HepG2 (cell line): ENCODE measurements around the gene ATP5MC2. TPM values are rescaled to one million over a fixed set of nuclear protein-coding genes. Genes with fewer than 3 reads are reported as not detected.

ENCODE experiments used
- ATAC-seq: fragments of 200-7000 bp; cut with Tn5 transposase; 3 replicates; pipeline ENCODE4 v1.9.1; 2020; ENCODE audit warnings: mild to moderate bottlenecking, moderate library complexity
- BruUV-seq: library from RNA; stranded (reverse); fragments of 400-500 nt; replicated peaks from 2 replicates; lab custom pipeline; 2021; lab: Mats Ljungman, UMichigan
- CTCF ChIA-PET: fragments of 300-600 bp; formaldehyde crosslinking; extraction: SDS; loops from one replicate; lab custom pipeline; 2021; ENCODE audit warnings: low total read pairs, inconsistent platforms, low intra/inter-chr PET ratio; lab: Yijun Ruan, JAX
- POLR2A ChIA-PET: fragments of 350-600 bp; sonication (Branson Sonifier 250); formaldehyde crosslinking; loops from one replicate; lab custom pipeline; 2020; ENCODE audit warnings: antibody characterized with exemption, inconsistent platforms; lab: Yijun Ruan, JAX
- DNase-seq: peaks from one replicate; pipeline ENCODE4 v3.0.0-alpha.2; 2015; ENCODE audit warnings: low spot score
- FAIRE-seq: peaks from 3 replicates; lab custom pipeline; 2011; peaks lifted over from hg19 to GRCh38; lab: Jason Lieb, UNC
- H2AFZ ChIP-seq: one replicate; pipeline ENCODE4 v1.6.1; 2011; ENCODE audit warnings: low read length, inconsistent platforms
- H3K27ac ChIP-seq: fragments of 300-600 bp; 3 replicates; pipeline ENCODE4 v1.8.0; 2011; ENCODE audit warnings: mixed run types, mild to moderate bottlenecking, mixed read lengths, low read length, inconsistent platforms; ENCODE audit not compliant: insufficient read depth; ENCODE audit errors: extremely low read length
- H3K27me3 ChIP-seq, 2 experiments: fragments of 200-600 bp in 1 of 2; 2 replicates in 1 of 2; 3 replicates in 1 of 2; pipeline versions ENCODE4 v1.6.0 to v1.8.0; 2011; ENCODE audit warnings: low read length in 2 of 2, mild to moderate bottlenecking in 2 of 2, moderate library complexity in 2 of 2, inconsistent platforms in 1 of 2; ENCODE audit not compliant: insufficient read depth in 2 of 2, control insufficient read depth in 1 of 2
- H3K36me3 ChIP-seq, 2 experiments: fragments of 200-600 bp in 1 of 2; replicated peaks in 1 of 2; 2 replicates in 1 of 2; 3 replicates in 1 of 2; pipeline versions ENCODE4 v1.5.1 to v1.8.0; 2011; ENCODE audit warnings: low read length in 2 of 2, inconsistent platforms in 1 of 2; ENCODE audit not compliant: insufficient read depth in 2 of 2, control insufficient read depth in 1 of 2
- H3K4me1 ChIP-seq: 2 replicates; pipeline ENCODE4 v1.5.1; 2012; ENCODE audit warnings: low read length, inconsistent platforms; ENCODE audit not compliant: insufficient read depth
- H3K4me2 ChIP-seq: 2 replicates; pipeline ENCODE4 v1.6.0; 2011; ENCODE audit warnings: low read depth, low read length, inconsistent platforms
- H3K4me3 ChIP-seq, 3 experiments: fragments of 200-600 bp in 1 of 3; sonication (generic), shearing (Covaris generic) in 1 of 3; replicated peaks in 1 of 3; 2 replicates each; pipeline ENCODE4 v1.5.1; 2011 to 2016; ENCODE audit warnings: low read length in 3 of 3, inconsistent platforms in 2 of 3, low read depth in 2 of 3, mild to moderate bottlenecking in 2 of 3, control low read depth in 1 of 3, mixed read lengths in 1 of 3; ENCODE audit not compliant: insufficient read depth in 1 of 3
- H3K79me2 ChIP-seq: one replicate; pipeline ENCODE4 v1.6.1; 2011; ENCODE audit warnings: low read length, inconsistent platforms; ENCODE audit not compliant: insufficient read depth
- H3K9ac ChIP-seq: 2 replicates; pipeline ENCODE4 v1.6.0; 2011; ENCODE audit warnings: mild to moderate bottlenecking, low read depth, low read length, inconsistent platforms; ENCODE audit not compliant: insufficient read depth
- H3K9me3 ChIP-seq: 2 replicates; pipeline ENCODE4 v1.5.1; 2012; ENCODE audit warnings: mild to moderate bottlenecking, low read length
- H4K20me1 ChIP-seq: 2 replicates; pipeline ENCODE4 v1.6.0; 2011; ENCODE audit warnings: inconsistent platforms, mild to moderate bottlenecking, low read length, moderate library complexity; ENCODE audit not compliant: insufficient read depth
- BRCA1 ChIP-seq: sonication (generic); formaldehyde crosslinking; IDR thresholded peaks from 2 replicates; pipeline ENCODE4 v1.4.0; 2020; ENCODE audit warnings: missing genetic modification reagents
- FOXK1 ChIP-seq: sonication (generic); formaldehyde crosslinking; IDR thresholded peaks from 2 replicates; pipeline ENCODE4 v1.4.0; 2020; ENCODE audit warnings: low read depth, missing genetic modification reagents, borderline replicate concordance
- FOXP1 ChIP-seq, 2 experiments: fragments of 450-650 bp in 1 of 2; IDR thresholded peaks; 2 replicates each; pipeline ENCODE4 v1.6.1; 2017 to 2018; ENCODE audit warnings: antibody characterized with exemption in 1 of 2
- PCBP1 ChIP-seq: fragments of 200-400 bp; formaldehyde crosslinking; IDR thresholded peaks from 2 replicates; pipeline ENCODE4 v1.6.1; 2017; ENCODE audit warnings: mild to moderate bottlenecking, low read depth, low read length, borderline replicate concordance
- RORA ChIP-seq: sonication (generic); formaldehyde crosslinking; IDR thresholded peaks from 2 replicates; pipeline ENCODE4 v1.5.0; 2020; ENCODE audit warnings: mild to moderate bottlenecking, missing genetic modification reagents, moderate library complexity
- SKI ChIP-seq: fragments of 450-650 bp; IDR thresholded peaks from one replicate; pipeline ENCODE4 v1.6.1; 2018; ENCODE audit warnings: mild to moderate bottlenecking; ENCODE audit not compliant: partially characterized antibody
- ZNF740 ChIP-seq: sonication (generic); formaldehyde crosslinking; IDR thresholded peaks from 2 replicates; pipeline ENCODE4 v1.4.0; 2020; ENCODE audit warnings: missing genetic modification reagents
- ZNF766 ChIP-seq: sonication (generic); formaldehyde crosslinking; IDR thresholded peaks from 2 replicates; pipeline ENCODE4 v1.5.0; 2020; ENCODE audit warnings: missing genetic modification reagents, borderline replicate concordance
- WGBS: methylation state at CpG from one replicate; pipeline ENCODE4 v1.1.6; 2017; ENCODE audit warnings: low lambda C conversion rate; 5-methylcytosine and 5-hydroxymethylcytosine counted together
- in situ Hi-C: cut with HindIII; loops from 2 replicates; pipeline ENCODE4 v1.10.0; 2017; ENCODE audit warnings: low pct_unique_long_range_greater_than_20kb; ENCODE audit not compliant: extremely low pct_ligation_motif_present
- intact Hi-C: fragments of 100-400 bp; cut with micrococcal nuclease; formaldehyde crosslinking; loops from one replicate; pipeline ENCODE4 v1.10.0; 2022; ENCODE audit not compliant: unreplicated experiment
- polyA plus RNA-seq, 8 experiments: library from polyadenylated mRNA; depleted of rRNA in 3 of 8; stranded (reverse) in 7 of 8; unstranded in 1 of 8; fragments of >200 nt; fragmentation: Illumina TruSeq in 4 of 8; extraction: Trizol in 4 of 8; gene quantifications; 2 replicates each; pipeline versions ENCODE4 v1.2.1 to v1.2.3, GENCODE V29; 2011 to 2016; ENCODE audit warnings: low read depth in 4 of 8, missing spikeins in 1 of 8, mixed read lengths in 1 of 8; ENCODE audit not compliant: insufficient read depth in 1 of 8
- total RNA-seq, 5 experiments: library from RNA; depleted of rRNA; stranded (reverse); fragments of >200 nt; fragmentation: Illumina TruSeq; extraction: Trizol; gene quantifications; 2 replicates each; pipeline ENCODE4 v1.2.3, GENCODE V29; 2016; ENCODE audit warnings: low read depth in 1 of 5
- TF ChIP-seq, protein P1 (sequence below): sonication (generic); formaldehyde crosslinking; IDR thresholded peaks from 2 replicates; pipeline ENCODE4 v1.9.0; 2022; ENCODE audit warnings: low read depth, missing genetic modification reagents
- TF ChIP-seq, protein P2 (sequence below): IDR thresholded peaks from 2 replicates; pipeline ENCODE4 v1.6.1; 2016; ENCODE audit warnings: low read depth, borderline replicate concordance

ATP5MC2 gene
- total and polyA plus RNA-seq, 2 of the 13 experiments (the other 11 are each of a cell fraction or from before 2014, with no cell fraction given), result 230 to 257 TPM

DNA sequence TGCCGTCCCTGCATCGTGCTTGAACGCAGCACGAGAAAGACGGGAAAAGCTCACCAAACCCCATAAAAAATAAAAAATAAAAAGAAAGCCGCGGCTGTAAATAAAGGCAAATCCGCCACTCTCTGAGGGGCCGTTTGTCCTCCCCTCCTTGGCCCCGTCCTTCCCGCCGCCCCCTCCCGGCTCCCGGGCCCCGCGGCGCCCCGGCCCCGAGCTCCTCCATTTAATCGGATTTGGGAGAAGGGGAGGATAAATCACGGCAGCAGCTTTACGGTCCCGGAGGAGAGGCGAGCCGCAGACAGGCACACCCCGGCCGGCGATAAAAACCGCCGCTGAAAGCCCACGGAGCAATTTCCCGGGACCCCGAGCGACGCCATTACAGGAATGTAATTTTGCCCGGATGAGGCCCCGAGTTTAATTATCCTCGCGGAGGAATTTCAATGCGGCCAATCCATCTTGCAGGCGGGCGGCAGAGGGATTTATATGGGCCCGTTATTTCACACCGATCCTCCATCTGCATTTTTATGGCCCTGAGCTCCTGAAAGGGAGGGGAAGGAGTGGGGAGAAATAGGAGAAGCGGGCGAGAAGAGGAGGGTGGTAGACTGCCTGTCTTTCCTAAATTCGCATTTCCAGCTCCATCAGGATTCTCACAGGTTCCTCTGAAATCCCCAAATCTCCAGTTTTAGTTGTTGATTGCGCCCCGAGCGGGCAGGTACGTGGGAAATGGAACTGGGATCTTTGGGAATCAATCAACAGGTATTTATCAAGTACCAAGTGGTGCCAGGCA is 1.3 kb upstream of the ATP5MC2 start:
- POLR2A ChIA-PET, result interaction anchor here (1.2 to 4.0 kb wide), 6 partner anchors 18 to 176 kb away, joined by 3 to 65 read pairs (median 20); partner anchors contain the start of genes ATF7, CALCOCO1 and TARBP2
- H3K4me2 ChIP-seq, result no peak overlapping the region
- TF ChIP-seq, protein P1, sequence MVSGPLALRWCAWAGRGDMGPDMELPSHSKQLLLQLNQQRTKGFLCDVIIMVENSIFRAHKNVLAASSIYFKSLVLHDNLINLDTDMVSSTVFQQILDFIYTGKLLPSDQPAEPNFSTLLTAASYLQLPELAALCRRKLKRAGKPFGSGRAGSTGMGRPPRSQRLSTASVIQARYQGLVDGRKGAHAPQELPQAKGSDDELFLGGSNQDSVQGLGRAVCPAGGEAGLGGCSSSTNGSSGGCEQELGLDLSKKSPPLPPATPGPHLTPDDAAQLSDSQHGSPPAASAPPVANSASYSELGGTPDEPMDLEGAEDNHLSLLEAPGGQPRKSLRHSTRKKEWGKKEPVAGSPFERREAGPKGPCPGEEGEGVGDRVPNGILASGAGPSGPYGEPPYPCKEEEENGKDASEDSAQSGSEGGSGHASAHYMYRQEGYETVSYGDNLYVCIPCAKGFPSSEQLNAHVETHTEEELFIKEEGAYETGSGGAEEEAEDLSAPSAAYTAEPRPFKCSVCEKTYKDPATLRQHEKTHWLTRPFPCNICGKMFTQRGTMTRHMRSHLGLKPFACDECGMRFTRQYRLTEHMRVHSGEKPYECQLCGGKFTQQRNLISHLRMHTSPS (CRISPR knock-in tag), result no peak
- TF ChIP-seq FOXP1 (IDR thresholded peaks at IDR 0.05) (no peak), FOXP1 (CRISPR knock-in tag; IDR thresholded peaks at IDR 0.05) (no peak), SKI (no peak), ZNF766 (no peak), BRCA1 (CRISPR knock-in tag) (no peak), RORA (CRISPR knock-in tag) (no peak), ZNF740 (CRISPR knock-in tag) (no peak), FOXK1 (CRISPR knock-in tag) (no peak), PCBP1 (no peak)
- TF ChIP-seq, protein P2, sequence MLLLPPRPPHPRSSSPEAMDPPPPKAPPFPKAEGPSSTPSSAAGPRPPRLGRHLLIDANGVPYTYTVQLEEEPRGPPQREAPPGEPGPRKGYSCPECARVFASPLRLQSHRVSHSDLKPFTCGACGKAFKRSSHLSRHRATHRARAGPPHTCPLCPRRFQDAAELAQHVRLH, result no peak
- TF ChIP-seq, all 625 proteins: peak for 0
- Histone ChIP-seq H3K79me2 (peaks cover 19% of the 10 kb centered on the region), H3K27me3 (peaks cover 0 to 12% of the 10 kb centered on the region in 2 experiments; a peak in 1 of 5 replicates), H4K20me1 (no peaks in the 10 kb centered on the region), H2AFZ (no peak overlapping the region), H3K4me3 (no peak overlapping the region), H3K36me3 (peaks cover 0 to 7% of the 10 kb centered on the region in 2 experiments; a peak in 3 of 5 replicates), H3K9me3 (no peaks in the 10 kb centered on the region), H3K9ac (no peak overlapping the region), H3K27ac (no peak overlapping the region), H3K4me1 (peaks cover 25% of the 10 kb centered on the region)
- CTCF ChIA-PET, result interaction anchor here (1.6 to 3.0 kb wide), 2 partner anchors 18 to 133 kb away, joined by 5 to 76 read pairs; no protein-coding TSS in a partner anchor
- in situ Hi-C loops, result loop anchor here (5.0 kb wide), 2 partner anchors 50 to 135 kb away; partner anchors contain the start of gene ATF7
- no TSS peak for BruUV-seq
- intact Hi-C loops, result loop anchor here (5.0 kb wide), 1 partner anchor 35 kb away; no protein-coding TSS in a partner anchor
- no peak for ATAC-seq
- FAIRE-seq, result no peak
- DNase-seq, result no peak
- WGBS, result 91% methylated on average over 51 of the region's 51 CpGs
